Pons (tissue), 1 donor: ENCODE measurements around the gene TSPEAR.
"Not testable (repeated sequence)": the region's sequence is repeated elsewhere in the genome, so short reads cannot be mapped to it uniquely, and the experiment has no call there.

Experiments used
- DNase-seq: peaks from one replicate; pipeline ENCODE4 v3.0.0-alpha.2; 2016; ENCODE audit warnings: low spot score

Gene TSPEAR

DNA sequence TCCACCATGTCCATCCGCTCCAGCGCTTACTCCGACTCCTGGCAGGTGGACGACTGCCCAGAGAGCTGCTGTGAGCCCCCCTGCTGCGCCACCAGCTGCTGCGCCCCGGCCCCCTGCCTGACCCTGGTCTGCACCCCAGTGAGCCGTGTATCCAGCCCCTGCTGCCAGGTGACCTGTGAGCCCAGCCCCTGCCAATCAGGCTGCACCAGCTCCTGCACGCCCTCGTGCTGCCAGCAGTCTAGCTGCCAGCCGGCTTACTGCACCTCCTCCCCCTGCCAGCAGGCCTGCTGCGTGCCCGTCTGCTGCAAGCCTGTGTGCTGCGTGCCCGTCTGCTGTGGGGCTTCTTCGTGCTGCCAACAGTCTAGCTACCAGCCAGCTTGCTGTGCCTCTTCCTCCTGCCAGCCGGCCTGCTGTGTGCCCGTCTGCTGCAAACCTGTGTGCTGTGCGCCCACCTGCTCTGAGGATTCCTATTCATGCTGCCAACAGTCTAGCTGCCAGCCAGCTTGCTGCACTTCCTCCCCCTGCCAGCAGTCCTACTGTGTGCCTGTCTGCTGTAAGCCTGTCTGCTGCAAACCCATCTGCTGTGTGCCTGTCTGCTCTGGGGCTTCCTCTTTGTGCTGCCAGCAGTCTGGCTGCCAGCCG lies 84.1 kb downstream of the TSPEAR start:
- DNase-seq = not testable (repeated sequence)

DNA sequence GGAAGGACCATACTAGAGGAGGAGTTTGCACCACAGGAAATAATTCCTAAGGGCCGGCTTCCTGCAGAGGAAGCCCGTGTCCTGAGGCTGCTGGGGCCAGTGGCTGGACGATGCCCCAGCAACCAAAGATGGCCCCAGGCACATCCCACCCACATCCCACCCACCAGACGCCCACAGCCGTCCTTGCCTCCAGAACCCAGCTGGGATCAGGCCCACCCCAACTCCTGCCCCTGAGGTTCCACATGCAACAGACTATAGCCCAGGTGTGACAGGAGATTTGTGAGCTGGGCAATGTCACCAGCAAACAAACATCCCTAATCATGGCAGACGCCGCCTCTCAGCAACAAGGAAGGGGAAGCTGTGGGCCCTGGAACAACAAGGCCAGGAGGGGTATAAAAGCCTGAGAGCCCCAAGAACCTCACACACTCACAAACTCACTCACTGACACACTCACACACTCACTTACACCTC lies 84.7 kb downstream of the TSPEAR start, which contains the start of gene KRTAP10-9:
TSS of gene KRTAP10-9 (plus strand) at position 421 of the 471 bp plus-strand sequence. CDS start 79 bp downstream, outside the sequence.
- no peak for DNase-seq

DNA sequence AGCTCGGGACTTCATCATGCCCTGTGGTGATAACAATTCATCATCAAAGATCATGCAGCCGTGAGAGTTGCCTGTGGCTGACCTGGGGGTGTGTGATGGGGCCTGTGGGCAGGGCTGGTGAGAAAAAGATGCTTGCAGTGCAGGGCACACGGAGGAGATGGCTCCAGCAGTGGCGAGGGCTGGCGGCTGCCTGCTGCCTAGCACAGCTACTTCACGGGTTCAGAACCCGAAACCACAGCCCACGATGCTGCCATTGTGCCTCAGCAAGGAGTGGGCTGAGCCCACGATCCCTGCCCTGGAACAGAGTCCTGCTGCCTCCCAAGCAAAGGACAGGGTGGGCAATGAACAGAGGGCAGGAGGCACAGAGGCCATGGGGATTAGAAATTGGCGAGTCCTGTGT lies 85.1 kb downstream of the TSPEAR start:
- DNase-seq = no peak

DNA sequence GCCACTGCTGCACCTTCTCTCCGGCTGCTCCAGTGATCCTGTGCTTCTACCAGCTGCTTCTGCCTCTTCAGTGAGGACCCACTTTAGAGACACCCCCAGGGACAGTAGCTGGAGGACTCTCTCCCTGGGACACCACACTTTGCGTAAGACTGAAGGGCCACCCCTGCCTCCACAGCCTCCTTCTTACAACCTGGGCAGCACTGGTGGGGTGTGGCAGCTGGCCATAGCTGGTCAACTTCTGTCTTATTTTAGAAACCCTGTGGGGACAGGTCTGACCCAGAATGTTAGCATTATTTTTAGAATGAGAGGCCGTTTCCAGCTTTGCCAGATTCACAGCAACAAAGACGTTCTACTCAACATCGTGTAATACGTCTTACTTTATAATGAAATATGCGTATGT lies 85.6 kb downstream of the TSPEAR start:
- no peak for DNase-seq

DNA sequence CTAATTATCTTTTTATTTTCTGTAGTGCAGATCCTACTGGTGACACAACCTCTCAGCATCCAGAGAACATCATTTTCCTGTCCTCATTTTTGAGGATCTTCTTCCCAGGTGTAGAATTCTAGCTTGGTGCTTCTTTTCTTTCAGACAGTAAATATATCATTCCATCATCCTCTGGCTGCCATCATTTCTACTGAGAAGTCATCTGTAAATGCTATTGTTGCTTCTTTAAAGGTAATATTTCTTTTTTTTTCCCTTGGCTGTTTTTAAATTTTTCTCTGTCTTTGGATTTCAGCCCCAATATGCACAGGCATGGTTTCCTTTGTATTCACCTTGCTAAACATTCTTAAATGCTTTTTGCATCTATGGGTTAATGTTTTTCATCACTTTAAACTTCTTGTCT lies 87.8 kb downstream of the TSPEAR start:
- no peak for DNase-seq

DNA sequence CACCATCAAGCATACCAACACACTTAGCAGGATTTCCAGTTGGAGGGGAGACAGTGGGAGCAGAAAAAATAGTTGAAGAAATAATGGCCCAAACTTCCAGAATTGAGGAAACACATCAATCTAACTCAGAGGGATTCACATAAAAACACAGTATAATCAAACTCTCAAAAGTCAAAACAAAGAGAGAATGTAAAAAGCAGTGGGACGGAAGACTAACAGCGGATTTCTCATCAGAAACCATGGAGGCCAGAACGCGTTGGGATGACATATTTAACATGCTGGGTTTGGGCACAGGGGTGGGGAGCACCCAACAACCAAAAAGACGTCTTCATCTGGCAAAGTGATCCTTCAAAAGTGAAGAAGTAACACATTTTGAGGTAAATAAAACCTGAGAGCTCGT lies 91.5 kb downstream of the TSPEAR start:
- DNase-seq = no peak

DNA sequence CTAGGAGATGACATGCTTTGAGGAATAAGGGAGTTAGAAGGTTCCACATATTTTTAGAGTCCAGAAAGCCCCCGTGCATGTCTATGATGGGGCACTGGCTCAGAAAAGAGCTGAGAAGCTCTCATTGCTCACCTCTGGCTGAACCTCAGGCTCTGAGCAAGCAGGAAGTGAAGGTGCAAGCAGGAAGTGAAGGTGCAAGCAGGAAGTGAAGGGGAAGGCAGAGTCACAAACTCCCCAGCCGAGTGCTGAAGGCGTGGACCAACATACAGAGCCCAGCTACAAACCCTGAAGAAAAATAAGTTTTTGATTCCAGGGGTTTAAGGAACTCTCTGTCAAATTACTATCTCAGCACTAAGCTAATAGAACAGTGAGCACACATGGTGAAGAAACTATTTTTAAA lies 92.5 kb downstream of the TSPEAR start:
- no peak for DNase-seq

DNA sequence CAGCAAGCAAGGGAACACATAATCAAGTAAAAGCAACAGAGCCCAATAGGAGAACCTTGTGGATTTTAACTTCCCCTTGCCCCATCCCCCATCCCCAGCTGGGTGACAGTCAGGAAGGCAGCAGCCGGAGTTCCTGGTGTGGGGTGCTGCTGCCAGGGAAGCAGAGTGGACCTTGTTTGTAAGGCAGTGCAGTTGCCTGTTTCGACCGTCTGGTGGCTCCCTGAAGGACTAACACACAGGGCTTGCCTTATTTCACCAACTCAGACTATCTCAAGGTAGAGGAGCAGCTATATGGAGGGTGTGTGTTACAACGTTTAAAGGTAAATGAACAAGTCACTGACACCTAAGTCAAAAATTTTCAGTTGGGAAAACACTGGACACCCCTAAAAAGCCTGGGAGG lies 92.9 kb downstream of the TSPEAR start:
- DNase-seq = peak; percentile 1

DNA sequence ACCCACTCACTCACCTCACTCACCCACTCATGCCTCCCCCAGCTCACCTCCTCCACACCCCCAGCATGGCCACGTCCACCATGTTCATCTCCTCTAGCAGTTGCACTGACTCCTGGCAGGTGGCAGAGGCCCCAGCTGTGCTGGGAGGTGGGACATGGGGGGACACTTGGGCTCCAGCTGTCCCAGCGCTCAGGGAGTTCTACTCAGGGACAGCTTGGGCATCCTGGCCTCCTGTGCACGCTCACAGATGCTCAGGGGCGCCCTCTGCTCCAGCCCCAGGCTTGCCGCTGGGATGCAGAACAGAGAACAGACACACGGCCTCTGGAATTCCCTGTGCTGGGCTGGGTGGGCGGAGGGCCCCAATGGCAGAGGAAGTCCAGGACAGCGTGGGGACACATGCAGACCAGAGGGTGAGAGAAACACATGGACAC lies 94.3 kb downstream of the TSPEAR start:
- DNase-seq = no peak

DNA sequence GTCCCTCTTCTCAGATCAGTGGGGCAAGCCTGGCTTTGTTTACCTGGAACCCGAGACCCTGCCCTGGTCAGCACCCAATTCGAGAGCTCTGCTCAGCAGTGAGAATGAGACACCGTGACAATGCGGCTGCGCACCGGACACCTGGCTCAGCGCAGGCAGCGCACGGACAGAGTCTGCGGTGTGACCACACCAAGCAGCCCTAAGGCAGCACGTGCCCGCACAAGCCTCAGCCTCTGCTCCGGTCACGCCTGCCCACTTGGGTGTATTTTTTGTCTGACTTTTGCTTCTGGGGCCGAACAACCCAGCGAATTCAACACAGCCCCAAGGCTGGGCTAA lies 94.8 kb downstream of the TSPEAR start:
- DNase-seq = no peak

DNA sequence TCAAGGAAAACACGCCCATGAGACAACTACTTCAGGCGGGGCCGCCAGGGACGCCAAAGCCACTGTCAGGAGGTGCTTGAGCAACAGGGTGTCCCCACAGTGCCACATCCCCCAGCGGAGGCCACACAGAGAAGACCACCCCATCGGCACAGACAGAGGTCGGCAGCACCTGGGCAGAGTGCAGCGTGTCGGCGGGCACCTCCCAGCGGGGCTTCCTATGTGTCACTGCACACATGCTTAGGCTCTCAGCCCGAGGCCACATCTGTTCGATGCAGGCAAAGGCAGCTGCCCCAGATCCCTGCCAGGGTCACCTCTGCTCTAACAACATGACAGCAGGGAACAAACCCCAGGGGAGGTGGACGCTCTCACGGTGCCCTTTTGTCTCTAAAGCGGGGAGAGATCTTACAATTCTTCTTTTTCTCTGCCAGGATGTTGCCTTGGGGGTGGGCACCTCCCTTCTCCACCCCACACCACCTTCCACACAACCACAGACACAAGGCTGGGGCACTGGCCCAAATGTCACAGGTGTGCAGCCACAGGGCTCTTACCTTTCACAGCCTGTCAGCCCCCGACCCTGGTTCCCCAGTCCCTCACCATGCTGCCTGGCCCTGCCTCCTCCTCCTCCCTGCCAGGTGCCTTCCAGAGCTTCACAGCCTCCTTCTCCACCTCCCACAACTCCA lies 95.3 kb downstream of the TSPEAR start:
- no peak for DNase-seq

DNA sequence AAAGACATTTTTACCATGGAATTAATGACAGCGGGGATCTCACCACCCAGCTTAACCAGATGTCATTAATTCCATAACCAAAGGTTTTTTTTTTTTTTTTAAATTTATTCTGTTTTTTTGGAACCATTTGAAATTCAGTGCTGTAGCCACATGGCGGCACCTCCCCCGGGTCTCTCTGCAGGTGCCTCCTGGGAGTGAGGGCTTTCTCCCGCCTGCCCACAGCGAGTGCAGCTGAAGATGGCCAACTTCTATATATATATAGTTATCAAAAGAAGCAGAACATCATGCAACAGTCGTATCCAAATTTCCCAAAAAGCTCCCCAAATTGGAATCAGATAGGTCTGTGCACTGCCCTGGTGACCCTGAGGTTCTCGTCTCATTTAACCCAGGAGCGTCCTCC lies 95.9 kb downstream of the TSPEAR start:
- DNase-seq = no peak

DNA sequence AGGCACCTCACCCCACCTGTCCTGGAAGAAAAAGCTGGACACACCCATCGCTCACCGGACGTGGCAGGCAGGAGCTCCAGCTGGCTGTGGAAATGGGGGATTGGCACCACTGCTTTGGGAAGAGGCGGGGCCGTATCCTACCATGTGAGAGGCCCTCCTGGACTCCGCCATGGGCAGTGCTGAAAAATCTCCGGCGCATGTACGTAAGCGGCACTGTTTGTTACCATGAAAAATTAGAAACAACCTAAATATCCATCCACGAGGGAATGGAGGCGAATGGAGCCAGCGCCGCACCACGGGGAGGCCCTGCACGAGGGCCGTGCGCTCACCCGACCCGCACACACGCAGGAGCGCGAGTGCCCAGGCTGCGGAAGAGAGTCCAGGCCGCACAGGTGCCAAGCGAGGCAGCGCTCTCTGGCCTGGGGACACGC lies 96.4 kb downstream of the TSPEAR start:
- DNase-seq = no peak

DNA sequence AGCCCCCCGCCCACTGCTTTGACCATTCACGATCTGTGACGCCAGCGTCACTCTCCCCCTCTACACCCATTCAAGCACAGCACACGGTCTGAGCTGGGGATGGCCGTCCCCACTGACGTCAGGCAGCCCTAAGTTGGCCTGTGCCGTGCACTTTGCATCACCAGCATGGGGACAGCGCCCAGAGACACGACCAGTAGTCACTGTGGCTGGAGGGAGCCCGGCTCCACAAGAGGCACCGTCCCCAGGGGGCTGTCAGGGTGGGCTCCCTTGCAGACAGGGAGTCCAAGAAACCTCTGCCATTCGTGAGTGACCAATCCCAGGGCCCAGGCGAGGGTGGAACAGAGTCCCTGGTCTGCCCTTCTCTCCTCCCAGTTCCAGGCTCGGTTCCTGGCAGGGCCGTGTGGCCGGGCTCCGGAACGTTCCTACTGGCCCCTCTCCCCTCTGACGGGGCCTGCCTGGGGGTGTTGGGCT lies 97.2 kb downstream of the TSPEAR start:
- no peak for DNase-seq

DNA sequence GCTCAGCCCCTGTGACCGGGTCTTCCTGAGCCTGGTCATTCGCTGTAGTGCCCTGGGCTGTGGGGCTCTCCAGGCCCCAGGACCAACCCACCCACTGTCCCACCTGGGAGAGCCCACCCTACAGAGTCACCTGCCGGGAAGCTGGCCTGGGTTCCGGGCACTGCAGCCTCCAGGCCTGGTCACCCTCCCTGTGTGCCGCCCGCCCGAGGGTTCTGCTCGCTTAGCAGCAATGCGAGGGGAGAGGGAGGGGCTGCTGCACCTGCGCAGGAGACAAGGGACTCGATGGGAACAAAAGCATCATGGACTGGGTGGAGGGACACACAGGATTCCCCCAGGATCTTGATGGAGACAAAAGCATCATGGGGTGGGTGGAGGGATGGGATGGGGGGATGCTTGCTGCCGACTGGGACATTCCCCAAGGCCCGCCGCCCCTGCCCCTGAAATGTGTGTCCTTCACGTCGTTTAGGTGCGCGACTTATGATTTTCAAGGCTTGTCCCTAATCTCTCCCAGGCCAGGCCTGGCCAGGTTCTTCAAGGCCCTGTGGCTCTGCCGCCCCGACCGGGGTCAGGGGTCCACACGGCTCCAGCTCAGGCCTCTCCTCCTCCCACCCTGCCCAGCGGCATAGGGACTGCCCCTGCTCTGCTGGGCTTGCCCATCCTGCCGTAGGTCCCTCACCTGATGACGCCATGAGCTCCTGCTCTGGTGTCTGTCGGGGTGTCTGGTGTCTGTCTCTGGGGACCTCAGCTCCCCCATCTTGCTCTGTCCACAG lies 97.8 kb downstream of the TSPEAR start:
- no peak for DNase-seq

DNA sequence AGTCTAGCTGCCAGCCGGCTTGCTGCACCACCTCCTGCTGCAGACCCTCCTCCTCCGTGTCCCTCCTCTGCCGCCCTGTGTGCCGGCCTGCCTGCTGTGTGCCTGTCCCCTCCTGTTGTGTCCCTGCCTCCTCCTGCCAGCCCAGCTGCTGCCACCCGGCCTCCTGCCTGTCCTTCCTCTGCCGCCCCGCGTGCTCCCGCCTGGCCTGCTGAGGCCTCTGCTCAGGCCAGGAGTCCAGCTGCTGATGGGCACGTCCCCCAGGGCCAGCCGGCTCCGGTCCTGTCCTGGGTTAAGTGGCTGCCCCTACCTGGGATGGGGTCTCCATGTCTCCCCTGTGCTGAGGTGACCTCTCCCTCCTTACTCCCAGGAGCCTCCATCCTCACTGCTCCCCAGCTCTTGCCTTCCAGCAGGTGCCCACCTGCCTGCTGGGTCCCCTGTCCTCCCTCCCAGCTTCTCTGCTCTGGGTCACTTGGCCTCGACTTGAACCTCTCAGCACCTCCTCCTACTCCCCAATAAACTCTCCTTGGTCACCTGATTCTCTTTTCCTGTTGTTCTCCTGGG lies 98.6 kb downstream of the TSPEAR start:
- no peak for DNase-seq

DNA sequence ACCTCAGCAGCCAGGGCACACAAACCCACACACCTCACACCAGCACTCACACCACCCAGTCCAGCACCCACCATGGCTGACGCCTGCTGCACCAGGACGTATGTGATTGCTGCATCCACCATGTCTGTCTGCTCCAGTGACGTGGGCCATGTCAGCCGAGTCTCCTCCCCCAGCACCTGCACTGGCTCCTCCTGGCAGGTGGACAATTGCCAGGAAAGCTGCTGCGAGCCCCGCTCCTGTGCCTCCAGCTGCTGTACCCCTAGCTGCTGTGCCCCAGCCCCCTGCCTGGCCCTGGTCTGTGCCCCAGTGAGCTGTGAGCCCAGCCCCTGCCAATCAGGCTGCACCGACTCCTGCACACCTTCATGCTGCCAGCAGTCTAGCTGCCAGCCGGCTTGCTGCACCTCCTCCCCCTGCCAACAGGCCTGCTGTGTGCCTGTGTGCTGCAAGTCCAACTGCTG lies 99.3 kb downstream of the TSPEAR start, which contains the start of gene KRTAP10-8:
TSS of gene KRTAP10-8 (plus strand) at position 51 of the 458 bp plus-strand sequence. CDS start at position 73, 22 bp downstream.
- no peak for DNase-seq

DNA sequence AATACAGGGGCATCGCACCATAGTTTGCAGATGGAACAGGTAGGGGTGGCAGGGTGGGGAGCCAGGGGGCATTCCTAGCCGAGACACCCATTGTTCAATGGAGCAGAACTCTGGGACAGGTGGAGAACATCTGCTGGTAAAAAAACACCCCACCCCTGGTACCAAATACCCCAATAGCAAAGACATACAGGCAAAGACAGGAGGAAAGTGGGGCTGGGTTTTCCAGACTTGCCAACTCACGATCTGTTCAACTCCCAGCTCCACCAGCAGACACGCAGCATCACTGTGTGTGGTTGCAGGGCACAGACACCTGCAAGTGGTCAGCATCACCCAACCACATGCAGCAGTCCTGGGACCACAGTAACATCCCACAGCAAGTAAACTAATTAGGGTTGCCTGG lies 99.8 kb downstream of the TSPEAR start:
- no peak for DNase-seq

DNA sequence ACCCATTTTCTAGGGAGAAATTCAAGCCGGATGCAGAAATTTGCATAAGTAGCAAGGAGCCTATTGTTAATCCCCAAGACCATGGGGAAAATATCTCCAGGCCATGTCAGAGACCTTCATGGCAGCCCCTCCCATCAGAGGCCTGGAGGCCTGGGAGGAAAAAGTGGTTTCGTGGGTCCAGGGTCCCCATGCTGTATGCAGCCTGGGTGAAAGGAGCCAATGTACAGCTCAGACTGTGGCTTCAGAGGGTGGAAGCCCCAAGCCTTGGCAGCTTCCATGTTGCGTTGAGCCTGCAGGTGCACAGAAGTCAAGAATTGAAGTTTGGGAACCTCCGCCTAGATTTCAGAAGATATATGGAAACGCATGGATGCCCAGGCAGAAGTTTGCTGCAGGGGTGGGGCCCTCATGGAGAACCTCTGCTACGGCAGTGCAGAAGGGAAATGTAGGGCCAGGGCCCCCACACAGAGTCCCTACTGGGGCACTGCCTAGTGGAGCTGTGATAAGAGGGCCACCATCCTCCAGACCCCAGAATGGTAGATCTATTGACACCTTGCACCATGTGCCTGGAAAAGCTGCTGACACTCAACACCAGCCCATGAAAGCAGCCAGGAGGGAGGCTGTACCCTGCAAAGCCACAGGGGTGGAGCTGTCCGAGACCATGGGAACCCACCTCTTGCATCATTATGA lies 101.1 kb downstream of the TSPEAR start:
- DNase-seq = not testable (repeated sequence)

DNA sequence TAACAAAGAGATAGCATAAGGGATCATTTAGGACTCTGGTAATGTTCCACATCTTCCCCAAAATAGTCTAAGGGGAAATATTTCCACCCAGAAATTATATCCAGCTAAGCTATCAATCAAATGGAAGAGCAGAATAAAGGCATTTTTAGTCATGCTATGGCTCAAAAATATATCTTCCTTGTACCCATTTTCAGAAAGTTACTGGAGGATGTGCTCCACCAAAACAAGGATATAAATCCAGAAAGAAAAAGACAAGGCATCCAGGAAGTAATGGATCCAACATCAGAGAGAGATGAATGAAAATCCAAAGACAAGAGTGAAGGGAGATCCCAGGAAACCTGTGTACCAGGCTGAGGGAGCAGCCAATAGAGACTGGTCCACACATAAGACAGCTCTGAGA lies 102.2 kb downstream of the TSPEAR start:
- DNase-seq = no peak

DNA sequence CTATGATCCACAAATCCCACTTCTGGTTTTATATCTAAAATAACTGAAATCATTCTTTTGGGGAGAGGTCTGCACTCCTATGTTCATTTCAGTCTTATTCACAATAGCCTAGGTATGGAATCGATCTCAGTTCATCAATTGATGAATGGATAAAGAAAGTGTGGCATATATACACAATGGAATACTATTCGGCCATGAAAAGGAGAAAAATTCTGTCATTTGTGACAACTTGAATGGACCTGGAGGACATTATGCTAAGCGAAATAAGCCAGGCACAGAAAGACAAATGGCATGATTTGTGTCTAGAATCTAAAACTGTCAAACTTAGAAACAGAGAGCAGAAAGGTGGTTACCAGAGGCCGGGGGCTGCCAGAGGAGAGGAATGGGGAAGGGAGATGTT lies 104.9 kb downstream of the TSPEAR start:
- no peak for DNase-seq

DNA sequence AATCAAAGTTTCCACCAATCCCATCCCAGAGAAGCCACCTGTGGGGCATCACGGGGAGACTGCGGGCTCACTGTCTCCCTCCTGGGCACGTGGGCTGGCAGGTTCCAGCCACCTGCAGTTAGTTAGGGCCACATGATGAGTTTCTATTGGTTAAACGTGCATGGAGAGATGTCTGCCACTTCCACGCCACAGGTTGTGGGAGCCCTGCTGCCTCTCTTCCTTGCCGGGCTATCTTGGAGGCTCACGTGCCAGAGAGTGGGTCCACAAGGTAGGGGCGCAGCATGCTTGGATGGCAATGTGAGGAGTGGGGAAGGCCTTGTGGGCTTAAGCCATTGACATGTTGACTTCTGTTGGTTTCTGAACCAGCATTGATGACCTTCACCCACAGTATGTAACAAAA lies 107.5 kb downstream of the TSPEAR start:
- DNase-seq = no peak
